Kidney epithelial cell (primary cell): ENCODE data around the gene YWHAH. TPM values are rescaled to one million over a fixed set of nuclear protein-coding genes. Genes with fewer than 3 reads are reported as not detected.

Experiments used
- DNase-seq: peaks from one replicate; pipeline ENCODE4 v3.0.0-alpha.2; 2010; ENCODE audit warnings: low read depth
- H3K27me3 ChIP-seq: 2 replicates; pipeline ENCODE4 v1.6.0; 2011; ENCODE audit warnings: low read length; ENCODE audit not compliant: control insufficient read depth, insufficient read depth
- H3K36me3 ChIP-seq: 2 replicates; pipeline ENCODE4 v1.5.1; 2011; ENCODE audit warnings: low read length; ENCODE audit not compliant: control insufficient read depth, insufficient read depth
- H3K4me3 ChIP-seq: 2 replicates; pipeline ENCODE4 v1.5.1; 2011; ENCODE audit warnings: low read depth, mild to moderate bottlenecking, control low read depth, low read length
- total RNA-seq: library from RNA; depleted of rRNA; stranded (reverse); fragments of >200 nt; gene quantifications from 2 replicates; pipeline ENCODE4 v1.2.3, GENCODE V29; 2015
- TF ChIP-seq, protein P1 (sequence below): IDR thresholded peaks from 2 replicates; pipeline ENCODE4 v1.5.1; 2011; ENCODE audit warnings: mild to moderate bottlenecking, moderate library complexity, low read length, control low read depth, inconsistent platforms; ENCODE audit not compliant: insufficient read depth, poor library complexity, severe bottlenecking

YWHAH gene
- total RNA-seq: 163 and 183 TPM in 2 replicates

DNA sequence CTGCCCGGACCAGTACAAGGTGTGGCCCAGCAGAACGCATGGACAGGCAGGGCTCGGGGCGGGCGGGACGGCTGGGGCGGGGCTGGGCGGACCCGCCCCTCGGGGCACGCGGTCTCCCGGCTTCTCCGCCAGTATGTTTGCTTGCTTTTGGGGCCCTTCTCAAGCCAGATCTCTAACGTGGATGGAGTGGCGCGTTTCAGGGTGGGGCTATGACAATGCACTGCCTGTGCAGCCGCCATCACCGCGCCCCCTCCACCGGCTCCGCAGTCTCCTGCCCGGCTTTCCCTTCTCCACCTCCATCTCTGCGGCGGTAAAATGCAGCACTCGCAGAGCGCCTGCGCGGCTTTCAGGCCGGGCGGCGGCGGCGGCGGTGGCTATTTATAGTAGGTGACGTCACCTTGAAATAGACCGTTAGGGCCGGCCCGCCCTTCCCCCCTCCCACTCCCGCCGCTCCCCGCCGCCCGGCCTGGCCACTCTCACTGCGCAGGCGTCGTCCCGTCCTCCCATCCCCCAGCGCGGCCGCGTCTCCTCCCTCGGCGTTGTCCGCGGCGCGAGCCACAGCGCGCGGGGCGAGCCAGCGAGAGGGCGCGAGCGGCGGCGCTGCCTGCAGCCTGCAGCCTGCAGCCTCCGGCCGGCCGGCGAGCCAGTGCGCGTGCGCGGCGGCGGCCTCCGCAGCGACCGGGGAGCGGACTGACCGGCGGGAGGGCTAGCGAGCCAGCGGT lies at the start of gene YWHAH:
Gene YWHAH, plus strand, starts transcription at position 558 of the 722 bp plus-strand sequence. CDS start 199 bp downstream, outside the sequence.
- DNase-seq: peak; percentile 43
- H3K4me3 ChIP-seq: peak within 1 kb of the TSS; percentile 81
- no peaks in the 10 kb centered on the region for H3K36me3 ChIP-seq
- no peaks in the 10 kb centered on the region for H3K27me3 ChIP-seq
- TF ChIP-seq, protein P1, sequence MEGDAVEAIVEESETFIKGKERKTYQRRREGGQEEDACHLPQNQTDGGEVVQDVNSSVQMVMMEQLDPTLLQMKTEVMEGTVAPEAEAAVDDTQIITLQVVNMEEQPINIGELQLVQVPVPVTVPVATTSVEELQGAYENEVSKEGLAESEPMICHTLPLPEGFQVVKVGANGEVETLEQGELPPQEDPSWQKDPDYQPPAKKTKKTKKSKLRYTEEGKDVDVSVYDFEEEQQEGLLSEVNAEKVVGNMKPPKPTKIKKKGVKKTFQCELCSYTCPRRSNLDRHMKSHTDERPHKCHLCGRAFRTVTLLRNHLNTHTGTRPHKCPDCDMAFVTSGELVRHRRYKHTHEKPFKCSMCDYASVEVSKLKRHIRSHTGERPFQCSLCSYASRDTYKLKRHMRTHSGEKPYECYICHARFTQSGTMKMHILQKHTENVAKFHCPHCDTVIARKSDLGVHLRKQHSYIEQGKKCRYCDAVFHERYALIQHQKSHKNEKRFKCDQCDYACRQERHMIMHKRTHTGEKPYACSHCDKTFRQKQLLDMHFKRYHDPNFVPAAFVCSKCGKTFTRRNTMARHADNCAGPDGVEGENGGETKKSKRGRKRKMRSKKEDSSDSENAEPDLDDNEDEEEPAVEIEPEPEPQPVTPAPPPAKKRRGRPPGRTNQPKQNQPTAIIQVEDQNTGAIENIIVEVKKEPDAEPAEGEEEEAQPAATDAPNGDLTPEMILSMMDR: no peak

DNA sequence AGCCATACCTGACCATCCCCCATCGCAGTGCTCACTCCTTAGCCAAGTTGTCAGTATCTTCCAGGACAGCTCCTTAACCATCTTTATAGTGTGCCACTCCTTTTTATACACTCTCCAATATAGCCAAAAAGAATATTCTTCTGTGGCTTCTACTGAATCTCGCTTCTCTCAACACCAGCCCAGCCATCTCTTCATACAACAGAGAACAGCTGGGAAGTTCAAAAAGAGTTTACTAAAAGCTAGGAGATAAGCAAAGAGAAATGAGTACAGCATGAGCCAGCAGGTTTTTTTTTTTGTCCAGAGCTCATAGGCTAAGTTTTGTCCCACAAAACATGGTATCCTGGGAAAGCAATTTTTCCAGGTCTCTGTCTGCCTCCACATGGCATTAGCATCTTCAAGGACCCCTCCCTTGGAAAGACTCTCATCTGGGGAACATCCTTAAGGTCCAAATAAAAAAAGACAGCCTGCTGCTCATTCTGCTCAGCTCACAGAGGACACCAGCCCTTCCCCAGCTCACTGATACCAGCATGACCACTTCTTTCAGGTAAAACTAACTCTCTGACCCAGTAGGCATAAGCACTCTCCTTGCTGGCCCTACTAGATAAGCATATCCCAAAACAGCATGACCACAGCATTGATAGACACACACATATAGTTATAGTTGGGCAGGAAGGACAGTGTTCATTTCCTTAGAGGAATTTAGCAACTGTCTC lies 48.8 kb upstream of the YWHAH start:
- TF ChIP-seq, protein P1: no peak
- DNase-seq: no peak
- Histone ChIP-seq H3K4me3 (no peak overlapping the region), H3K36me3 (peaks cover 1% of the 10 kb centered on the region), H3K27me3 (no peaks in the 10 kb centered on the region)

DNA sequence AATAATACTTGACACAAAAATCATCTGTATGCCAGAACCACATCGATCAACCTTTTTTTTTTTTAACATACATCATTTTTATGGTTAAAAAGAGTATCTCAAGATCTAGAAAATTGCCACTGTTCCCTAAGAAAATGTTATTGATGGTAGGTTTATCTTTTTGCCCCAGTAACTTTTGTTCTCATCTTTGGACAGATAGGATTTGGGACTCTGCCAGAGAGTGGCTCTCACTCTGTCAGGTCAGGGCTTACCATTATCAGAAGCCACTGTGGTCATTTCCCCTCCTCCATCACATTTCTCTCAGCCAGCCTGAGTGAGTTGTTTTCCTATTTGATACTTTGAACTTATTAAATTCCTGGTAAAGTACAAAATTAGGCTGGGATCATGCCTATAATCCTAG lies 47.9 kb upstream of the YWHAH start:
- Histone ChIP-seq H3K27me3 (no peaks in the 10 kb centered on the region), H3K36me3 (peaks cover 1% of the 10 kb centered on the region), H3K4me3 (no peak overlapping the region)
- TF ChIP-seq, protein P1: no peak
- DNase-seq: no peak

DNA sequence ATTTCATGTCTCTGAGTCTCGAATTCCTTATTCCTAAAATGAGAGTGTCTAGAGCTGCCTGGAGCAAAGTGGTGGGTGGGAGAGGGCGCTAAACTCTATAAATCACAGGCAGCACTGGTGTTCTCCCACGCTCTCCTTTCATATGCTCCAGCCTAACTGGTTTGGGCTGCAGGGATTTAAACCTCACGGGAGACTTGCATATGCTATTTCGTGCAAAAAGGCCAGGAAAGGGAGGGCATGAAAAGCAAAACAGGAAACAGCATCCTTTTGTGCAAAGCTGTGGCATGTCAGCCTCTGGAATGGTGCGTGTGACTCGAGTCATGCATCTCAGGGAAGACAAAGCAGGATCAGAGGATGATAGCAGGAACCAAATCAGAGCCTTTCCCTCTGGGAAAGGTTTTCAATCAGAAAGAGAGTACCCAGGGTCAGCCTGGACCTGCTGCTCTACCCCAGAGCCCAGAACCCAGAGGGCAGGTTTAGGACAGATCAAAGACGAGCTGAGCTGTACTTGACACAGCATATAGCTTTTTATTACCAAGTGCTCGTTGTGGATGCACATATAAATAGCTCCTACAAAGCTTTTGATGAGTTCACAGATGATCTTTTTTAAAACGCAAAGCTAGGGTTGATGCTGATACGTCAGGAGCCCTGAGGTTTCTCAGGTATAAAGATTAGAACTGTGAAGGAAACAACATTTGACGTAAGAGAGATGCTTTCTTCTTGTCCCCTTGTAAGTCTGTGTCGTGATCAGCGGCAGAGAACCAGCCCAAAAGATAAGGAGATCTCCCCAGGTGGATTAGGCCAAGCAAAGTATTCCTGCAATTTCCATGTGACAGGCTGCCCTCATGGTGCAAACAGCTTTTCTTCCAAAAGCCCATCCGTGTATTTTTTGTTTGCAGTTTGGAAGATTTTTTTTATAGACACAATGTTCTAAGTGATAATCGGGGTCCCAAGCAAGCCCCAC lies 46.2 kb upstream of the YWHAH start:
- Histone ChIP-seq H3K36me3 (peaks cover 1% of the 10 kb centered on the region), H3K27me3 (no peaks in the 10 kb centered on the region), H3K4me3 (no peak overlapping the region)
- TF ChIP-seq, protein P1: no peak
- no peak for DNase-seq

DNA sequence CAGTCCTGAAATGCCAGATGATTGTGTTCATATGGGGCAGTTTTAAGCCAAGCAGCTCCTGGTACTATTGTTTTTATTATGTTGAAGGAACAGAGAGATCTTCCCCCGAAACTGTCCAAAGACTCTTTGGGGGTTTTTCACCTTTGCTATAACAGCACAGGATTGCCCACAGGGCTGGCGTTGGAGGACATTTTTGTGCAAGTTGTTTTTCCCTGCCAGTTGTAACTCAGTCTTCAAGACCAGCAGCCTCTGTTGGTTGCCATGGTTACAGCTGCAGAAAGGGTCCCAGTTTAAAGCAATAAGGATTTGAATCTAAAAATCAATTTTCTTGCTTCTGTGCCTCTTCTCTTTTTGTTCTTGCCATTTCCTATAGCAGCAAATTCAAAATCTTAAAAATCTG lies 45.4 kb upstream of the YWHAH start:
- H3K4me3 ChIP-seq: no peak overlapping the region
- peaks cover 1% of the 10 kb centered on the region for H3K36me3 ChIP-seq
- DNase-seq: no peak
- no peaks in the 10 kb centered on the region for H3K27me3 ChIP-seq
- TF ChIP-seq, protein P1: no peak
